Brain microvascular endothelial cell (primary cell): ENCODE results near the gene ING2.
A peak's percentile ranks its signal among the peaks of the same experiment; 100 is the strongest.

Experiments used
- DNase-seq: peaks from one replicate; pipeline ENCODE4 v3.0.0-alpha.2; 2020
- H3K27ac ChIP-seq: fragments of 250-450 bp; sonication (Bioruptor Pico); 2 replicates; pipeline ENCODE4 v1.5.1; 2020; ENCODE audit warnings: mild to moderate bottlenecking, moderate library complexity
- H3K27me3 ChIP-seq: fragments of 250-450 bp; sonication (Bioruptor Pico); replicated peaks from 2 replicates; pipeline ENCODE4 v1.5.1; 2020; ENCODE audit warnings: mild to moderate bottlenecking
- H3K36me3 ChIP-seq: fragments of 250-450 bp; sonication (Bioruptor Pico); replicated peaks from 2 replicates; pipeline ENCODE4 v1.5.1; 2020; ENCODE audit warnings: mild to moderate bottlenecking
- H3K4me3 ChIP-seq: 2 replicates; pipeline ENCODE4 v1.5.1; 2011; ENCODE audit warnings: low read depth, mild to moderate bottlenecking, control low read depth, low read length, moderate library complexity
- CTCF ChIP-seq: IDR thresholded peaks from 2 replicates; pipeline ENCODE4 v1.5.1; 2011; ENCODE audit warnings: low read depth, mild to moderate bottlenecking, moderate library complexity, low read length, control low read depth, inconsistent platforms; ENCODE audit errors: missing control alignments
- in situ Hi-C: cut with HindIII; loops from 2 replicates; pipeline ENCODE4 v1.10.0; 2017; ENCODE audit warnings: low sequenced_read_pairs, low pct_ligation_motif_present

ING2 gene

GRCh38 chr4:183468210-183469095 lies 36.4 kb upstream of the ING2 start:
- DNase-seq: no peak
- no peak for TF ChIP-seq CTCF
- no peaks in the 10 kb centered on the region for H3K36me3 ChIP-seq
- H3K4me3 ChIP-seq: no peak overlapping the region
- no peaks in the 10 kb centered on the region for H3K27me3 ChIP-seq
- H3K27ac ChIP-seq: no peak overlapping the region
- in situ Hi-C loops: no loop called here

GRCh38 chr4:183469285-183469684 lies 35.6 kb upstream of the ING2 start:
- in situ Hi-C loops: no loop called here
- DNase-seq: no peak
- no peaks in the 10 kb centered on the region for H3K27me3 ChIP-seq
- H3K27ac ChIP-seq: no peak overlapping the region
- H3K36me3 ChIP-seq: no peaks in the 10 kb centered on the region
- H3K4me3 ChIP-seq: no peak overlapping the region
- no peak for TF ChIP-seq CTCF

GRCh38 chr4:183469936-183470335 lies 34.9 kb upstream of the ING2 start:
- no peak for DNase-seq
- TF ChIP-seq CTCF: no peak
- Histone ChIP-seq H3K27ac (no peak overlapping the region), H3K27me3 (no peaks in the 10 kb centered on the region), H3K36me3 (no peaks in the 10 kb centered on the region), H3K4me3 (no peak overlapping the region)
- in situ Hi-C loops: no loop called here

GRCh38 chr4:183470821-183471220 lies 34.0 kb upstream of the ING2 start:
- no peak for DNase-seq
- in situ Hi-C loops: no loop called here
- Histone ChIP-seq H3K36me3 (no peaks in the 10 kb centered on the region), H3K27ac (no peak overlapping the region), H3K4me3 (no peak overlapping the region), H3K27me3 (no peaks in the 10 kb centered on the region)
- no peak for TF ChIP-seq CTCF

- TF ChIP-seq CTCF: peak; percentile 87
- H3K27me3 ChIP-seq: no peaks in the 10 kb centered on the region
- no peaks in the 10 kb centered on the region for H3K36me3 ChIP-seq
- no peak overlapping the region for H3K4me3 ChIP-seq
- DNase-seq: peak; percentile 79
- in situ Hi-C loops: no loop called here
- H3K27ac ChIP-seq: no peak overlapping the region
Observed at GRCh38 chr4:183471946-183472708, 32.7 kb upstream of the ING2 start.
